ENCODE results near the gene ALG1L2.
"Not testable (repeated sequence)": the region's sequence is repeated elsewhere in the genome, so short reads cannot be mapped to it uniquely, and the experiment has no call there.

The ALG1L2 gene

GRCh38 chr3:130084436-130084980 lies 2.9 kb downstream of the ALG1L2 start:
- peaks cover 18% of the 10 kb centered on the region for H3K4me1 Mint-ChIP-seq
- H3K27ac Mint-ChIP-seq, result no peak overlapping the region
- DNase-seq, result no peak
- no peak overlapping the region for H3K4me3 Mint-ChIP-seq
- H3K9me3 Mint-ChIP-seq, result no peaks in the 10 kb centered on the region
- no peak for ATAC-seq
- H3K27me3 Mint-ChIP-seq, result peaks cover 19% of the 10 kb centered on the region

- Mint-ChIP-seq H3K27me3 (peaks cover 11% of the 10 kb centered on the region), H3K4me1 (peaks cover 18% of the 10 kb centered on the region), H3K4me3 (no peak overlapping the region), H3K9me3 (no peaks in the 10 kb centered on the region), H3K27ac (no peak overlapping the region)
- no peak for DNase-seq
- ATAC-seq, result no peak
Measured at GRCh38 chr3:130085881-130086280, 4.2 kb downstream of the ALG1L2 start.

DNA sequence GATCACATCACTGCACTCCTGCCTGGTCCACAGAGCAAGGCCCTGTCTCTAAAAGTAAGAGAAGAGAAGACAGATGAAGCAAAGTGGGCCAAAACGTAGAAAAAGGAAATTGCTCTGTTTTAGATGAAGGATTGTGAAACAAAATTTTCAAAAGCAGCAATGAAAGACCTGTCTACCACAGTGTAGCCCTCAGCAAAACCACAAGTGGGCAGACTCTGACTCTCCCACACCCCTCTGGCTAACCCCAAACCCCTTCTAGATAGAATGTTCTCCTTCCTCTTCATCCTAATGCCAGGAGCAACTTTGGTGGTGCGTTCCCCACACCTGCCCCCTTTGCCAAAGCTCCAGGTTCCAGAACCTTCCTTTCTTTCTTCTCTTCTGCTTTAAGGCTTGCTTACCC lies 5.0 kb downstream of the ALG1L2 start:
- H3K27ac Mint-ChIP-seq, result peak overlapping the region in 1 of 2 donors; percentile 68
- peak; percentile 43 for ATAC-seq
- H3K4me1 Mint-ChIP-seq, result peaks cover 11% of the 10 kb centered on the region
- not testable (repeated sequence) for H3K27me3 Mint-ChIP-seq, H3K9me3 Mint-ChIP-seq, H3K4me3 Mint-ChIP-seq, DNase-seq

- peaks cover 17% of the 10 kb centered on the region for H3K4me1 Mint-ChIP-seq
- ATAC-seq (no peak), DNase-seq (no peak)
- H3K9me3 Mint-ChIP-seq, result no peaks in the 10 kb centered on the region
- H3K27ac Mint-ChIP-seq, result no peak overlapping the region
- no peak overlapping the region for H3K4me3 Mint-ChIP-seq
- no peaks in the 10 kb centered on the region for H3K27me3 Mint-ChIP-seq
Measured at GRCh38 chr3:130088061-130088460, 6.4 kb downstream of the ALG1L2 start.

DNA sequence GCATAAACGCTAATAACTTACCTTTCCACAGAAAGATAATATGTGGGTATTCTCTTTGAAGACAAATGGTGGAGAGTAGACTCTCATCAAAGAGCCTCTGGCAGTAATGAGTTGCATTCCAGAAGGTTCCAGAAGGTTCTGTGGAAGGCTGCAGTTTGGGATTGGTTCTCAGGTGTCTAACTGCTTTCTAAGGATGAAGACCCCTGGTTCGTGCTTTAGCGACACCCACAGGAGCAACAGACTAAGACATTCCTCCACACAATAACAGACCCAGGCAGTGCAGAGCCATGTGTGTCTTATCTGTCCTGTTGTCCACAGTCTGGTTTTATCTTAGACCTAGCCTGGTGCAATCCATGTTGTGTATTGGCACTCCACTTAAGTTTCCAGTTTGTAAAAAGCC lies 9.1 kb downstream of the ALG1L2 start:
- H3K4me1 Mint-ChIP-seq, result peaks cover 42% of the 10 kb centered on the region
- ATAC-seq, H3K4me3 Mint-ChIP-seq, DNase-seq, H3K9me3 Mint-ChIP-seq, H3K27me3 Mint-ChIP-seq, H3K27ac Mint-ChIP-seq: not testable (repeated sequence)

- no peaks in the 10 kb centered on the region for H3K9me3 Mint-ChIP-seq
- peaks cover 41% of the 10 kb centered on the region for H3K4me1 Mint-ChIP-seq
- no peaks in the 10 kb centered on the region for H3K27me3 Mint-ChIP-seq
- H3K27ac Mint-ChIP-seq, result no peak overlapping the region
- ATAC-seq (no peak), DNase-seq (no peak)
- H3K4me3 Mint-ChIP-seq, result no peak overlapping the region
Measured at GRCh38 chr3:130091958-130092357, 10.3 kb downstream of the ALG1L2 start.

DNA sequence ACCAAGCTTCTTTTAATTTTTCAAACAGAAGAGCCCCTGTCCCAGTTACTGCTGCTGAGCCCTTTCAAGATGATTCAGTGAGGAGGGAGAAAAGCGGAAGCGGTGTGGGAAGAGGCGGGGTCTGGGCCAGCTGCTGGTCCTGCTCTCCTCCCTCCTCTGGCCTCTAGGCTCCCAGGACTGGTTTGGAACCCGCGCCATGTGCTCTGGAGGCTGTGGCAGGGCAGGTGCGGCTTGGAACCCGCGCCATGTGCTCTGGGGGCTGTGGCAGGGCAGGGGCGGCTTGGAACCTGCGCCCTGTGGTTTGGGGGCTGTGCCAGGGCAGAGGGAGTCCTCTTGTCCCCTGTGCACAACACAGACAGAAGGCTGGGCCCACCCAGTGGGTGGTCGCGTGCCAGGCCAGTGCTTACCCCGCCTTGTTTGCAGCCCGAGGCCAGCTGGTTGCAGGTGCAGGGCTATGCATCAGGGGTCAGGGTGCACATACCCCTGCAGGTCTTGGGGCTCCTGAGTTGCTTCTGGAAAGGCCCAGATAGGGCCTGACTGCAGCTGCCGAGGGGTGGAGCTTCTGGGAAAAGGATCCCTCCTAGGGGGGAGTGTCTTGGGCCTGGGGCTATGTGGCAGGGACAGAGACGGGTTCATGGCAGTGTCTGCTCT lies 12.2 kb downstream of the ALG1L2 start:
- Mint-ChIP-seq H3K4me1 (peaks cover 56% of the 10 kb centered on the region), H3K27me3 (no peaks in the 10 kb centered on the region), H3K9me3 (no peaks in the 10 kb centered on the region), H3K4me3 (peak overlapping the region; percentile 76 to 78), H3K27ac (peak overlapping the region; percentile 76 to 85)
- ATAC-seq, result no peak
- peak; percentile 31 to 52 for DNase-seq

GRCh38 chr3:130094491-130094941 lies 12.9 kb downstream of the ALG1L2 start:
- peak; percentile 36 to 43 for DNase-seq
- Mint-ChIP-seq H3K4me1 (peaks cover 56% of the 10 kb centered on the region), H3K4me3 (peak overlapping the region; percentile 22 to 78), H3K27ac (peak overlapping the region in 1 of 2 donors; percentile 74)
- not testable (repeated sequence) for H3K27me3 Mint-ChIP-seq, ATAC-seq, H3K9me3 Mint-ChIP-seq

DNA sequence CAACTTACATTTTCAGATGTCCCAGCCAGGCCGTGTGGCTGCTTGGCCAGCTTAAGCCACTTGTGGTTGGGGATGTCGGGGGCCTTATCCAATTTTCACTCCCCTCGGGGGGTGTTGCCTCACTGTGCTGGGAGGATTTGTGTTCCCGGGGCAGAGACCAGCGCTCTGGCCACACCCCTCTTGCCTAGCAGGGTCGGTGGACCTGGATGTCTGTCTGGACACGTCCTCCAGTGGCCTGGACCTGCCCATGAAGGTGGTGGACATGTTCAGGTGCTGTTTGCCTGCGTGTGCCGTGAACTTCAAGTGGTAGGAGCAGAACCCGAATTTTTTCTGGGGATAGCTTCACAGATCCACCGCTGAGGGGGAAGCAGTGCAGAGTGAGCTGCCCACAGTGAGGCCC lies 14.2 kb downstream of the ALG1L2 start:
- ATAC-seq, H3K9me3 Mint-ChIP-seq, DNase-seq, H3K27ac Mint-ChIP-seq, H3K27me3 Mint-ChIP-seq: not testable (repeated sequence)
- peak overlapping the region in 1 of 2 donors; percentile 26 for H3K4me3 Mint-ChIP-seq
- peaks cover 56% of the 10 kb centered on the region for H3K4me1 Mint-ChIP-seq

- H3K4me3 Mint-ChIP-seq, H3K9me3 Mint-ChIP-seq, DNase-seq, H3K27me3 Mint-ChIP-seq, ATAC-seq, H3K27ac Mint-ChIP-seq: not testable (repeated sequence)
- H3K4me1 Mint-ChIP-seq, result peaks cover 56% of the 10 kb centered on the region
Measured at GRCh38 chr3:130097096-130097495, 15.5 kb downstream of the ALG1L2 start.

DNA sequence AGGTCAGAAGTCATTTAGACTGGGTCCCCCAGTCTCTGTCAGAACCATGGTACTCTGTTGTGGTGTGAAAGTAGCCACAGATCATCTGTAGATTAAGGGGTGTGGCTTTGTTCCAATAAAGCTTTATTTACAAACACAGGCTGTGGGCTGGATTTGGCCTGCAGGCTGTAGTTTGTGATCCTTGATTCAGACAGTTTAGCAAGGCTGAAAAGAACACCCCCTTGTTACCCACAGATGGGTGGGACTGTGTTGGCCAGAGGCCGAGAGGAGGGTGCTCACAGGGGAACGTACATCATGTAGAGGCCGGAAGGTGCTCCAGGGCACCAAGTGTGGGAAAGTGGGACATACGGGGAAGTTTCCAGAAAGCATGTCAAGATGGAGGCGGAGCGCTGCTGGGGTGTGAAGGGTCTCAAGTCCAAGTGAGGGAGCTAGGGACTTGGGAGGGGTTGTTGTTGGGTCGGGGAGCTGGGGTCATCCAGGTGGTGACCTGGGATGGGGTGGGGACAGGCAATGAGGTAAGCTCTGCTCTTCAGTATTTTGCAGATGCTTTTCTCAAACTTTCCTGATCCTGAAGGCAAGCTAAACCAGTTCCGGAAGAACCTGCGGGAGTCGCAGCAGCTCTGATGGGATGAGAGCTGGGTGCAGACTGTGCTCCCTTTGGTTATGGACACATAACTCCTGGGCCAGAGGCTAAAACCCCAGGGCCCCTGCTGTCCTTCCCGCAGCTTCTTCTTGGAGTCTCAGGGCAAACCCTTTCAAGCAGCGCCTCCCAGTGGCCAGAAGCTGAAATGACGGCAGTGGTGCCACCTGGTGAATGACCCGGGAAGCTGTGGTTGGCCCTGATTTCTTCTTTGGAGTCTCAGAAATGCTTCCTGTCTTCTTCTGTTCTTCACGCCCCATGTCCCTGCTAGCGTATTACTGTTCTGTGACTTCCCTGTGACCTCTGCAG lies 16.3 kb downstream of the ALG1L2 start:
- not testable (repeated sequence) for H3K9me3 Mint-ChIP-seq, H3K4me3 Mint-ChIP-seq, H3K27me3 Mint-ChIP-seq, ATAC-seq
- Mint-ChIP-seq H3K27ac (peak overlapping the region in 1 of 2 donors; percentile 61), H3K4me1 (peaks cover 49% of the 10 kb centered on the region)
- peak; percentile 49 to 59 for DNase-seq

GRCh38 chr3:130098639-130099385 lies 17.2 kb downstream of the ALG1L2 start:
- H3K27me3 Mint-ChIP-seq, ATAC-seq, H3K4me3 Mint-ChIP-seq, DNase-seq, H3K27ac Mint-ChIP-seq, H3K9me3 Mint-ChIP-seq: not testable (repeated sequence)
- peaks cover 41% of the 10 kb centered on the region for H3K4me1 Mint-ChIP-seq

DNA sequence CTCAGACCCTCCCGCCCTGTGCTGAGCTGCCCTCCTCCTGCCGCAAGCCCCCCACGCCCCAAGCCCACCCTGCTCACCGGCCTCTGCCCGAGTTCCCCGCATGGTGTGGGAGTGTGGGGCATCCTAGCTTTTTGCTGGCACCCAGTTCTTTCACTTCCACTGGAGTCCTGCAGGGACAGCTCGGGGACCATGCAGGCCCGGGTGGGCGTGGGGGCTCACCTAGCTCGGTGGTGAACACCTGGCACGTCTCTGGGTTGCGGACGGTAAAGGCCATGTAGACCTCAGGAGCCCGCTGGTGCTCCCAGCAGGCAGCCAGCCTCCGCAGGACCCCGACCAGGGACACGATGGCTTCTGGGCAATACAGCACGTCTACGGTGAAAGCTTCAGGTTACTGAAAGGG lies 20.9 kb downstream of the ALG1L2 start:
- DNase-seq, ATAC-seq, H3K4me3 Mint-ChIP-seq, H3K9me3 Mint-ChIP-seq, H3K27ac Mint-ChIP-seq, H3K27me3 Mint-ChIP-seq: not testable (repeated sequence)
- peaks cover 20% of the 10 kb centered on the region for H3K4me1 Mint-ChIP-seq

- not testable (repeated sequence) for H3K27ac Mint-ChIP-seq, H3K4me3 Mint-ChIP-seq, H3K27me3 Mint-ChIP-seq, DNase-seq, H3K9me3 Mint-ChIP-seq, H3K4me1 Mint-ChIP-seq, ATAC-seq
Measured at GRCh38 chr3:130104191-130104590, 22.6 kb downstream of the ALG1L2 start.

DNA sequence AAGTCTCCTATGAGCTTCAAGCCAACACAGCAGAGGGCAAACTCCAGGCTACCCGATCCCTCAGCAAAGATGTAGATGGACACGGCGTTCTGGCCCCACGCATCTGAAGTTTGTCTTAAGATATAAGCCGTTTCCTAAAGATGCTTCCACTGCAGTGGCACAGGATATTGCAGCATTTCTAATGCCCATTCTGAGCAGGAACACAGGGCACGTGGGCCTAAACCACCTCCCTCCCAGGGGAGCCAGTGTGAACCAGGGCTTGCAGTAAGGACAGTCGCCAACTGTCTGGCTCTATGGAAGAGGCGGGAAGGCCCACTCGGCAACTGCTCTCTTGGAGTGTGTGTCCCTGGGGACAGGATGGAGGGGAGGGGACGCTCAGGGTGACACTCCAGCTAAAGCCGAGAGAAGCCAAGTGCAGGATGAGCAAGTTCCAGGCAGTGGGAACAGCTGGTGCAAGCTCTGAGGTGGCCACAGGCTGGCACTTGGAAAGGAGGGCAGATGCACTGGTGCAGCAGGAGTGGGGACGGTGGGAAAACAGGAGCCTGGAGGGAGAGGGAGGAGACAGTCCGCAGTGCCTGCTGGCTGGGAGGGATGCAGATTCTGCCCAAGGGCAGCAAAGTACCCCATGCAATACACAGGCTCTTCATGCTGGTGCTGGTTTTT lies 25.8 kb downstream of the ALG1L2 start:
- not testable (repeated sequence) for ATAC-seq, DNase-seq, H3K27me3 Mint-ChIP-seq, H3K4me3 Mint-ChIP-seq, H3K9me3 Mint-ChIP-seq
- H3K4me1 Mint-ChIP-seq, result peaks cover 28% of the 10 kb centered on the region
- H3K27ac Mint-ChIP-seq, result peak overlapping the region in 1 of 2 donors; percentile 57

All from stimulated activated naive CD8-positive, alpha-beta T cell treated with anti-CD3 and anti-CD28 coated beads, Interleukin-15, amount 100 ng/mL, for 72 hours (primary cell).